Upper lobe of left lung (tissue), 4 donors: Measurements from ENCODE around the gene JAKMIP2.

Experiments used
- CTCF ChIP-seq, 6 experiments: fragments of 450-650 bp in 4 of 6; fragments of 200-600 bp in 2 of 6; sonication (generic) in 2 of 6; IDR thresholded peaks; one replicate each; pipeline ENCODE4 v1.5.1; 2016 to 2019; ENCODE audit warnings: antibody characterized with exemption in 6 of 6
- EP300 ChIP-seq, 4 donors: sonication (generic); formaldehyde crosslinking; IDR thresholded peaks; one replicate each; pipeline ENCODE4 v1.5.1; 2017; ENCODE audit warnings: antibody characterized with exemption in 4 of 4, control low read depth in 2 of 4
- POLR2AphosphoS5 ChIP-seq, 2 donors: sonication (generic); formaldehyde crosslinking; IDR thresholded peaks; one replicate each; pipeline ENCODE4 v1.5.1; 2017; ENCODE audit warnings: antibody characterized with exemption in 2 of 2

- TF ChIP-seq CTCF (IDR thresholded peaks at IDR 0.05): no peak
- no peak for TF ChIP-seq POLR2AphosphoS5 (IDR thresholded peaks at IDR 0.05)
- no peak for TF ChIP-seq EP300 (IDR thresholded peaks at IDR 0.05)
These were observed 89.3 kb downstream of the JAKMIP2 start for GRCh38 chr5:147693233-147693632.
